Omental fat pad (tissue), 4 donors: ENCODE data around the gene FOXA3. TPM values are rescaled to one million over a fixed set of nuclear protein-coding genes. Genes with fewer than 3 reads are reported as not detected.
"Not testable (repeated sequence)": the region's sequence is repeated elsewhere in the genome, so short reads cannot be mapped to it uniquely, and the experiment has no call there.

Experiments
- ATAC-seq: fragments of 150-250 bp; one replicate; pipeline ENCODE4 v1.9.1; 2016; ENCODE audit warnings: mild to moderate bottlenecking, moderate library complexity; ENCODE audit not compliant: low FRiP score
- DNase-seq: peaks from one replicate; pipeline ENCODE4 v3.0.0-alpha.2; 2019; ENCODE audit warnings: low spot score
- total RNA-seq, 4 donors: library from RNA; depleted of rRNA; stranded (reverse); fragments of >200 nt; gene quantifications; one replicate each; pipeline ENCODE4 v1.1.0, GENCODE V29; 2016
- TF ChIP-seq, protein P1 (sequence below), 3 donors: fragments of 450-650 bp; IDR thresholded peaks; one replicate each; pipeline ENCODE4 v1.5.1; 2016 to 2017; ENCODE audit warnings: antibody characterized with exemption in 3 of 3, mild to moderate bottlenecking in 3 of 3, moderate library complexity in 2 of 3

The FOXA3 gene
- total RNA-seq, 4 donors from 2014 or later, result 0.38 to 0.79 TPM; not detected in 2

DNA sequence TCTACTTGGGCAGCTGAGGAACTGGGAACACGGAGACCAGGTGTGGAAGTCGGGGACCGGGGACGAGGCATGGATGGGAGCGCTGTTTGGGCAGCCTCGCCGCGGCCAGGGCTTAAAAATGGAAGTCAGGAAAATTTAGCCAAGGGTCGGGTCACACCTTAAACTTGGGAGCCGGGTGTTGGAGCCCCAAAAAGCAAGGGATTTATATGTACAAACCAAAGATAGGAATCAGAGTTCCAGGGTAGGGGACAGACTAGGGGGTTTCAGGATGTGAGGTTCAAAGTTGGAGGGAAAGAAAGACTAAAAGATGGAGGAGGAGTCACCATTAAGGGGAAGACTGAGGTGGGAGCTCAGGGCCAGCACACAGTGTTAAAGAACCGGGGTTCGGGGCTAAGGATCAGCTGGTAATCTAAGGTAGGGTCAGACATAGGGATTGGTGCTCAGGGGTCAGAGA lies 530 bp downstream of the FOXA3 start:
- TF ChIP-seq, protein P1, sequence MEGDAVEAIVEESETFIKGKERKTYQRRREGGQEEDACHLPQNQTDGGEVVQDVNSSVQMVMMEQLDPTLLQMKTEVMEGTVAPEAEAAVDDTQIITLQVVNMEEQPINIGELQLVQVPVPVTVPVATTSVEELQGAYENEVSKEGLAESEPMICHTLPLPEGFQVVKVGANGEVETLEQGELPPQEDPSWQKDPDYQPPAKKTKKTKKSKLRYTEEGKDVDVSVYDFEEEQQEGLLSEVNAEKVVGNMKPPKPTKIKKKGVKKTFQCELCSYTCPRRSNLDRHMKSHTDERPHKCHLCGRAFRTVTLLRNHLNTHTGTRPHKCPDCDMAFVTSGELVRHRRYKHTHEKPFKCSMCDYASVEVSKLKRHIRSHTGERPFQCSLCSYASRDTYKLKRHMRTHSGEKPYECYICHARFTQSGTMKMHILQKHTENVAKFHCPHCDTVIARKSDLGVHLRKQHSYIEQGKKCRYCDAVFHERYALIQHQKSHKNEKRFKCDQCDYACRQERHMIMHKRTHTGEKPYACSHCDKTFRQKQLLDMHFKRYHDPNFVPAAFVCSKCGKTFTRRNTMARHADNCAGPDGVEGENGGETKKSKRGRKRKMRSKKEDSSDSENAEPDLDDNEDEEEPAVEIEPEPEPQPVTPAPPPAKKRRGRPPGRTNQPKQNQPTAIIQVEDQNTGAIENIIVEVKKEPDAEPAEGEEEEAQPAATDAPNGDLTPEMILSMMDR (IDR thresholded peaks at IDR 0.05), result no peak
- ATAC-seq, result no peak
- no peak for DNase-seq

DNA sequence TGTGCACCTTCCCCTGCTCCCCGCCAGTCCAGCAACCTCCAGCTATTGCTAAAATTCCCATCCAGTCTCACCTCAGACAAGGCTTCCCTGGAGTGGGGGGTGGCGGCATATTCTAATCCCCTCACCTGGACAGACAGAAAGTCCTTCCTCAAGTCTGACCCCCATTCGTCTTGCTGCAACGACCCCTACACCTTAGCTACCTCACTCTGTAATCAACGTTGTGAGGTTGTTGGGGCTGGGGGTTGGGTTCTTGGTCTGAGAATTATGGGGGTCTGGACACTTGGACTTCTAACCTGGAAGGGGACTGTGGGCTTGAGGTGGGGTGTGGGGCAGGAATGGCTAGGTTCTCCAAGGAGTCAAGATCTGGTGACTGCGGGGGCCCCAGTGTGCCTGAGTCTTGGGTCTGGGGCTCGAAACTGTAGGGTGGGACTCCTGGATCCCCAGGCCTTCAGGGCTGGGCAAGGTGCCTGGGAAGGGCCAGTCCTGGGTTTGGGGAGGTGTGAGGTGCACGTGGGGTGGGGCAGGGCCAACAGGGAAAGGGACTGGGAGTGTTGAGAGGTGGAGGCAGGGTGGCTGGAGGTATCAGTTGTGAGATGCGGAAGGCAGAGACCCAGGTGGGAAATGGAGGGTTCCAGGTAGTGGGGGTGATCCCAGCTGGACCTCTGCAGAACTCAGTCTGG lies 1.3 kb downstream of the FOXA3 start:
- ATAC-seq (no peak), DNase-seq (no peak)
- TF ChIP-seq, protein P1 (IDR thresholded peaks at IDR 0.05), result no peak

DNA sequence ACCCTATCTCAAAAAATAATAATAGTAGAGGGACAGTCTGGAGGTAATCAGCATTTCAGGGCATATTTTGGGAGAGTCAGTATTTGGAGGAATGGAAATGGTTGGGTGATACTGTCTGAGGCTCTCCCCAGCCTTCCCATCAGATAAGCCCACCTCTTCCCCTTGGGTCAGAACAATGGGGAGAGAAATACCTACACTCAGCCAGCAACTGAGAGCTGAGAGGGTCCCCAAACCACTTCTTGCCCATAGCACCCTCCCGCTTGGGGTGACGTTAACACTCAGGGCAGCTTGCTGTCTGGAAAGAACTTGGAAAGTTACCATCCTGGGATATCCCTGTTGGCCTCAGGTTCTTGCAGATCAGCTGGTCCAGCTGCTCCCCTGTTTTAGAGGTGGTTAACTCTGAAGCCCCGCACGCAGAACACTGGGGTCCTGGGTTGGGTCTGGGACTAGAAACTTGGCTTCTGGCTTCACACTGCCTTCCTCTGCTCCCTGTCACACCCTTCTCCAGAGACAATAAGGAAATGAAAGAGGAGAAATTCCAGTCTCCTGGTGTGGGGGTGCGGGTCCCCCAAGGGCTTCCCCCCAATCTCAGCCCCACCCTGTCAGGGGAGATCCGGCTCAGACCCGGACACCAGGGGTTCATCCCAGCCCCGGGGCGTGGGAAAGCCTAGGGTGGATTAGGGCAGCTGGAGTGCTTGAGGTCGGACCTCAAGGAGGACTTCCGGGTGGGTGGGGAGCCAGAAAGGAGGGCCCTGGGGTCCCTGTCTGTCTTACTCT lies 2.5 kb downstream of the FOXA3 start:
- TF ChIP-seq, protein P1 (IDR thresholded peaks at IDR 0.05), result no peak
- DNase-seq (no peak), ATAC-seq (no peak)

DNA sequence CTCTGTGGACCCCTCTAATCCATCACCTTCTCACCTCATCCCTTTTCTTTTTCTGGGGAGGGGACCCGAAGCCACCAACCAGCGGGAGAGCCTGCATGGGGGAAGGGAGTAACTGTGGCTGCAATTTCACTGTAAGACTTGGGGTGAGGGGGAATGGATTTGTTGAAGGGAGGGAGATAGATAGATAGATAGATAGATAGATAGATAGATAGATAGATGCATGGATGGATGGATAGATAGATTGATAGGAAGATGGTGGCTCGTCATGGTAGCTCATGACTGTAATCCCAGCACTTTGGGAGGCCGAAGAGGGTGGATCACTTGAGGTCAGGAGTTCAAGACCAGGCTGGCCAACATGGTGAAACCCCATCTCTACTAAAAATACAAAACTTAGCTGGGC lies 3.1 kb downstream of the FOXA3 start:
- DNase-seq, ATAC-seq: not testable (repeated sequence)

DNA sequence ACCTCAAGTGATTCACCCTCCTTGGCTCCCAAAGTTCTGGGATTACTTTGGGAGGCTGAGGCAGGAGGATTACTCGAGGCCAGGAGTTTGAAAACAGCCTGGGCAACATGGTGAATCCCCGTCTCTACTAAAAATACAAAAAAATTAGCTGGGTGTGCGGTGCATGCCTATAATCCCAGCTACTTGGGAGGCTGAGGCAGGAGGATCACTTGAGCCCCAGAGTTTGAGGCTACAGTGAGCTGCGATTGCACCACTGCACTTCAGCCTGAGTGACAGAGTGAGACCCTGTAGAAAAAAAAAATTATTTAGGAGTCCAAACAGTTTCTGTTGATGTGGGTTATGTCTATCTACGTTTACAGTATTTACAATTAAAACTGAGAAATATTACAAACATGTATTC lies 6.7 kb downstream of the FOXA3 start:
- ATAC-seq (no peak), DNase-seq (no peak)
- TF ChIP-seq, protein P1 (IDR thresholded peaks at IDR 0.05), result no peak

DNA sequence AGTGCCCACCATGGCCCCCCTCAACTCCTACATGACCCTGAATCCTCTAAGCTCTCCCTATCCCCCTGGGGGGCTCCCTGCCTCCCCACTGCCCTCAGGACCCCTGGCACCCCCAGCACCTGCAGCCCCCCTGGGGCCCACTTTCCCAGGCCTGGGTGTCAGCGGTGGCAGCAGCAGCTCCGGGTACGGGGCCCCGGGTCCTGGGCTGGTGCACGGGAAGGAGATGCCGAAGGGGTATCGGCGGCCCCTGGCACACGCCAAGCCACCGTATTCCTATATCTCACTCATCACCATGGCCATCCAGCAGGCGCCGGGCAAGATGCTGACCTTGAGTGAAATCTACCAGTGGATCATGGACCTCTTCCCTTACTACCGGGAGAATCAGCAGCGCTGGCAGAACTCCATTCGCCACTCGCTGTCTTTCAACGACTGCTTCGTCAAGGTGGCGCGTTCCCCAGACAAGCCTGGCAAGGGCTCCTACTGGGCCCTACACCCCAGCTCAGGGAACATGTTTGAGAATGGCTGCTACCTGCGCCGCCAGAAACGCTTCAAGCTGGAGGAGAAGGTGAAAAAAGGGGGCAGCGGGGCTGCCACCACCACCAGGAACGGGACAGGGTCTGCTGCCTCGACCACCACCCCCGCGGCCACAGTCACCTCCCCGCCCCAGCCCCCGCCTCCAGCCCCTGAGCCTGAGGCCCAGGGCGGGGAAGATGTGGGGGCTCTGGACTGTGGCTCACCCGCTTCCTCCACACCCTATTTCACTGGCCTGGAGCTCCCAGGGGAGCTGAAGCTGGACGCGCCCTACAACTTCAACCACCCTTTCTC lies 8.2 kb downstream of the FOXA3 start:
- TF ChIP-seq, protein P1 (IDR thresholded peaks at IDR 0.05), result no peak
- ATAC-seq, result no peak
- no peak for DNase-seq

DNA sequence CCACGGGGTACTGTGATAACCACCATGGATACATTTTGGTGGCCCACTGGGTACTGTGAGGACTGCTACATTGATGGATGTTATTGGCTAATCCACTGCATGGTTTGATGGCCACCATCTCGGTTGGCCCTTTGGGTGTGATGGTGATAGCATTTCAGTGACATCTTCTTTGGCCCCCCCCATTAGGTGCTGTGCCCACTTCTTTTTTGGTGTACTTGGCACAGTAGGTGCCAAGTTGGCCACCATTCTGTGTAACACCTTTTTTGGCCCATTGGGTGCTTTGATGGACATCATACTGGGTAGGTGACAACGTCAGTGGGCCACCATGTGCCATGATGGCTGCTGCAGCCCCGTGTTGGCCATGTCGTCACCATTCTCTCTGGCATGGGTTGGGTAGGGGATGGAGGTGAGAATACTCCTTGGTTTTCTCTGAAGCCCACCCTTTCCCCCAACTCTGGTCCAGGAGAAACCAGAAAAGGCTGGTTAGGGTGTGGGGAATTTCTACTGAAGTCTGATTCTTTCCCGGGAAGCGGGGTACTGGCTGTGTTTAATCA lies 9.2 kb downstream of the FOXA3 start:
- DNase-seq (no peak), ATAC-seq (no peak)
- TF ChIP-seq, protein P1 (IDR thresholded peaks at IDR 0.05), result no peak
